DND-41 (cell line): ENCODE measurements around the gene ARHGEF39.

ENCODE experiments used
- ATAC-seq: fragments of 200-7000 bp; cut with Tn5 transposase; 3 replicates; pipeline ENCODE4 v1.9.1; 2021; ENCODE audit warnings: low read depth; ENCODE audit not compliant: insufficient read depth
- DNase-seq: peaks from one replicate; pipeline ENCODE4 v3.0.0-alpha.2; 2020
- H2AFZ ChIP-seq: 2 replicates; pipeline ENCODE4 v1.6.0; 2012; ENCODE audit warnings: low read depth, low read length
- H3K27ac ChIP-seq: 2 replicates; pipeline ENCODE4 v1.5.1; 2012; ENCODE audit warnings: low read length, inconsistent platforms
- H3K27me3 ChIP-seq: fragments of 200-600 bp; sonication (generic); 2 replicates; pipeline ENCODE4 v1.6.0; 2012; ENCODE audit warnings: low read length, mild to moderate bottlenecking, inconsistent platforms; ENCODE audit not compliant: insufficient read depth, poor library complexity
- H3K36me3 ChIP-seq: 2 replicates; pipeline ENCODE4 v1.5.1; 2012; ENCODE audit warnings: low read length, inconsistent platforms; ENCODE audit not compliant: insufficient read depth
- H3K4me1 ChIP-seq: 2 replicates; pipeline ENCODE4 v1.5.1; 2012; ENCODE audit warnings: mild to moderate bottlenecking, low read length; ENCODE audit not compliant: insufficient read depth
- H3K4me2 ChIP-seq: 2 replicates; pipeline ENCODE4 v1.6.0; 2012; ENCODE audit warnings: mild to moderate bottlenecking, moderate library complexity, low read length, inconsistent platforms; ENCODE audit not compliant: insufficient read depth
- H3K4me3 ChIP-seq, 2 experiments: fragments of 200-600 bp in 1 of 2; shearing (Covaris generic) in 1 of 2; 2 replicates each; pipeline ENCODE4 v1.5.1; 2012 to 2016; ENCODE audit warnings: inconsistent platforms in 2 of 2, low read length in 2 of 2, mild to moderate bottlenecking in 2 of 2, low read depth in 1 of 2, moderate library complexity in 1 of 2
- H3K79me2 ChIP-seq: 2 replicates; pipeline ENCODE4 v1.6.0; 2012; ENCODE audit warnings: low read length, inconsistent platforms; ENCODE audit not compliant: insufficient read depth
- H3K9ac ChIP-seq: 2 replicates; pipeline ENCODE4 v1.6.0; 2012; ENCODE audit warnings: low read depth, mild to moderate bottlenecking, inconsistent platforms, low read length, moderate library complexity
- H3K9me3 ChIP-seq: 2 replicates; pipeline ENCODE4 v1.5.1; 2012; ENCODE audit warnings: low read length, moderate library complexity, mild to moderate bottlenecking, inconsistent platforms; ENCODE audit not compliant: insufficient read depth, severe bottlenecking
- H4K20me1 ChIP-seq: 2 replicates; pipeline ENCODE4 v1.6.0; 2012; ENCODE audit warnings: low read length; ENCODE audit not compliant: insufficient read depth
- CTCF ChIP-seq: IDR thresholded peaks from 2 replicates; pipeline ENCODE4 v1.5.1; 2012; ENCODE audit warnings: borderline replicate concordance, low read length, moderate library complexity, mild to moderate bottlenecking; ENCODE audit not compliant: poor library complexity, severe bottlenecking; ENCODE audit errors: extremely low read depth
- EZH2 ChIP-seq: IDR thresholded peaks from 3 replicates; pipeline ENCODE4 v1.6.1; 2012; ENCODE audit warnings: borderline replicate concordance, low read depth, mild to moderate bottlenecking, moderate library complexity, low read length, inconsistent platforms; ENCODE audit not compliant: severe bottlenecking

The ARHGEF39 gene

GRCh38 chr9:35679091-35679490, 14.1 kb upstream of the ARHGEF39 start:
- TF ChIP-seq CTCF (no peak), EZH2 (no peak)
- no peak for ATAC-seq
- Histone ChIP-seq H3K4me1 (no peaks in the 10 kb centered on the region), H3K79me2 (no peaks in the 10 kb centered on the region), H4K20me1 (no peaks in the 10 kb centered on the region; the same call in 1 of the 2 replicates), H3K9me3 (no peaks in the 10 kb centered on the region), H3K36me3 (peaks cover 15% of the 10 kb centered on the region; the same call in 1 of the 2 replicates), H3K4me2 (no peak overlapping the region), H3K27me3 (no peaks in the 10 kb centered on the region), H3K4me3 (no peak overlapping the region), H2AFZ (no peak overlapping the region), H3K9ac (no peak overlapping the region), H3K27ac (no peak overlapping the region)
- DNase-seq, result no peak

GRCh38 chr9:35675732-35676392, 10.9 kb upstream of the ARHGEF39 start:
- Histone ChIP-seq H3K9ac (no peak overlapping the region), H3K4me3 (no peak overlapping the region), H3K36me3 (no peaks in the 10 kb centered on the region), H4K20me1 (no peaks in the 10 kb centered on the region), H3K9me3 (no peaks in the 10 kb centered on the region), H3K27me3 (no peaks in the 10 kb centered on the region), H3K4me1 (no peaks in the 10 kb centered on the region), H2AFZ (no peak overlapping the region), H3K27ac (no peak overlapping the region), H3K79me2 (no peaks in the 10 kb centered on the region), H3K4me2 (no peak overlapping the region)
- no peak for ATAC-seq
- TF ChIP-seq EZH2 (no peak), CTCF (no peak)
- DNase-seq, result no peak

GRCh38 chr9:35675204-35675603, 10.2 kb upstream of the ARHGEF39 start:
- ATAC-seq (no peak), DNase-seq (no peak)
- H2AFZ ChIP-seq, result no peak overlapping the region
- H3K27ac ChIP-seq, result no peak overlapping the region
- no peaks in the 10 kb centered on the region for H3K9me3 ChIP-seq
- no peaks in the 10 kb centered on the region for H3K27me3 ChIP-seq
- H3K4me3 ChIP-seq, result no peak overlapping the region
- no peak for TF ChIP-seq CTCF
- no peak for TF ChIP-seq EZH2
- H4K20me1 ChIP-seq, result no peaks in the 10 kb centered on the region
- H3K9ac ChIP-seq, result no peak overlapping the region
- no peaks in the 10 kb centered on the region for H3K79me2 ChIP-seq
- H3K4me1 ChIP-seq, result no peaks in the 10 kb centered on the region
- no peak overlapping the region for H3K4me2 ChIP-seq
- no peaks in the 10 kb centered on the region for H3K36me3 ChIP-seq

- no peaks in the 10 kb centered on the region for H4K20me1 ChIP-seq
- no peak overlapping the region for H3K9ac ChIP-seq
- H2AFZ ChIP-seq, result no peak overlapping the region
- no peaks in the 10 kb centered on the region for H3K9me3 ChIP-seq
- TF ChIP-seq EZH2 (no peak), CTCF (no peak)
- ATAC-seq, result no peak
- H3K27ac ChIP-seq, result no peak overlapping the region
- no peaks in the 10 kb centered on the region for H3K27me3 ChIP-seq
- H3K79me2 ChIP-seq, result no peaks in the 10 kb centered on the region
- DNase-seq, result no peak
- no peak overlapping the region for H3K4me3 ChIP-seq
- H3K36me3 ChIP-seq, result no peaks in the 10 kb centered on the region
- no peaks in the 10 kb centered on the region for H3K4me1 ChIP-seq
- H3K4me2 ChIP-seq, result no peak overlapping the region
Measured at GRCh38 chr9:35674025-35674361, 9.0 kb upstream of the ARHGEF39 start.
